A549 (cell line): ENCODE measurements around the gene CC2D1B. TPM values are rescaled to one million over a fixed set of nuclear protein-coding genes. Genes with fewer than 3 reads are reported as not detected.

ENCODE experiments used
- ATAC-seq, 2 experiments: fragments of 200-7000 bp in 1 of 2; fragments of >200 bp in 1 of 2; cut with Nextera tagmentation in 1 of 2; cut with Tn5 transposase in 1 of 2; 3 replicates each; pipeline versions ENCODE4 v1.8.0 to v1.9.1; 2018 to 2020; ENCODE audit warnings: mild to moderate bottlenecking in 1 of 2, moderate library complexity in 1 of 2
- CTCF ChIA-PET: fragments of 300-600 bp; sonication (Branson Sonifier 250); formaldehyde crosslinking; extraction: SDS; loops from one replicate; lab custom pipeline; 2021; ENCODE audit warnings: antibody characterized with exemption, inconsistent platforms; lab: Yijun Ruan, JAX
- POLR2A ChIA-PET: fragments of 350-600 bp; formaldehyde crosslinking; extraction: SDS; loops from one replicate; lab custom pipeline; 2021; ENCODE audit warnings: antibody characterized with exemption, inconsistent platforms; lab: Yijun Ruan, JAX
- DNase-seq, 2 experiments: peaks; one replicate each; pipeline versions ENCODE4 v3.0.0 to v3.0.0-alpha.2; 2011 to 2016; ENCODE audit warnings: low read depth in 1 of 2, low spot score in 1 of 2
- FAIRE-seq: peaks from 2 replicates; lab custom pipeline; 2011; peaks lifted over from hg19 to GRCh38; lab: Jason Lieb, UNC
- H3K27ac ChIP-seq, 2 experiments: fragments of >200 bp; sonication (Bioruptor Twin); formaldehyde crosslinking; 3 replicates each; pipeline ENCODE4 v1.5.1; 2016 to 2017
- H3K4me1 ChIP-seq: fragments of >200 bp; sonication (Bioruptor Twin); formaldehyde crosslinking; 3 replicates; pipeline ENCODE4 v1.6.1; 2016
- H3K4me2 ChIP-seq: fragments of >200 bp; sonication (Bioruptor Twin); formaldehyde crosslinking; 3 replicates; pipeline ENCODE4 v1.6.1; 2016
- H3K4me3 ChIP-seq: fragments of >200 bp; sonication (Bioruptor Twin); formaldehyde crosslinking; 3 replicates; pipeline ENCODE4 v1.5.1; 2016
- H3K9me3 ChIP-seq: fragments of >200 bp; sonication (Bioruptor Twin); formaldehyde crosslinking; 3 replicates; pipeline ENCODE4 v1.6.1; 2016
- BHLHE40 ChIP-seq: IDR thresholded peaks from 2 replicates; pipeline ENCODE4 v1.6.1; 2012; ENCODE audit warnings: low read depth, low read length, inconsistent platforms
- CBX2 ChIP-seq: fragments of 200-600 bp; sonication (generic); IDR thresholded peaks from 2 replicates; pipeline ENCODE4 v1.6.1; 2016; ENCODE audit warnings: low read depth, mild to moderate bottlenecking, borderline replicate concordance
- CBX8 ChIP-seq: fragments of 200-600 bp; sonication (generic); IDR thresholded peaks from 2 replicates; pipeline ENCODE4 v1.6.1; 2016
- CEBPB ChIP-seq, 2 experiments: fragments of >200 bp in 1 of 2; sonication (Bioruptor Twin) in 1 of 2; formaldehyde crosslinking in 1 of 2; IDR thresholded peaks; 2 replicates each; pipeline ENCODE4 v1.6.1; 2012 to 2016
- CHD4 ChIP-seq: fragments of 200-600 bp; sonication (generic); IDR thresholded peaks from 2 replicates; pipeline ENCODE4 v1.6.1; 2016; ENCODE audit warnings: antibody characterized with exemption, mild to moderate bottlenecking, borderline replicate concordance
- EHF ChIP-seq: fragments of 250-450 bp; sonication (Bioruptor Pico); IDR thresholded peaks from 2 replicates; pipeline ENCODE4 v1.5.0; 2020; ENCODE audit warnings: mild to moderate bottlenecking
- FOSB ChIP-seq: fragments of 250-450 bp; sonication (Bioruptor Pico); IDR thresholded peaks from 2 replicates; pipeline ENCODE4 v1.5.0; 2020; ENCODE audit warnings: mild to moderate bottlenecking, moderate library complexity
- FOXS1 ChIP-seq: fragments of 250-450 bp; sonication (Bioruptor Pico); IDR thresholded peaks from 2 replicates; pipeline ENCODE4 v1.5.0; 2020; ENCODE audit warnings: mild to moderate bottlenecking, moderate library complexity
- JUN ChIP-seq, 2 experiments: fragments of >200 bp; sonication (Bioruptor Twin); formaldehyde crosslinking; IDR thresholded peaks; 2 replicates in 1 of 2; 3 replicates in 1 of 2; pipeline ENCODE4 v1.6.1; 2016 to 2017
- MAZ ChIP-seq: fragments of 150-350 bp; IDR thresholded peaks from 2 replicates; pipeline ENCODE4 v1.6.1; 2014; ENCODE audit warnings: antibody characterized with exemption, low read depth, low read length, borderline replicate concordance
- NFE2L2 ChIP-seq: fragments of 150-350 bp; conservative IDR thresholded peaks from 2 replicates; pipeline ENCODE4 v1.6.1; 2014; ENCODE audit warnings: low read length
- RARB ChIP-seq: fragments of 250-450 bp; sonication (Bioruptor Pico); IDR thresholded peaks from 2 replicates; pipeline ENCODE4 v1.8.0; 2021; ENCODE audit warnings: mild to moderate bottlenecking, moderate library complexity
- RNF2 ChIP-seq: fragments of 200-600 bp; sonication (generic); IDR thresholded peaks from 2 replicates; pipeline ENCODE4 v1.6.1; 2016; ENCODE audit warnings: low read depth, mild to moderate bottlenecking, antibody characterized with exemption, moderate library complexity, borderline replicate concordance
- SREBF2 ChIP-seq: fragments of 450-650 bp; IDR thresholded peaks from 2 replicates; pipeline ENCODE4 v1.6.1; 2014; ENCODE audit warnings: mild to moderate bottlenecking, moderate library complexity
- TFCP2L1 ChIP-seq: fragments of 250-450 bp; sonication (Bioruptor Pico); IDR thresholded peaks from 2 replicates; pipeline ENCODE4 v1.5.0; 2021; ENCODE audit warnings: mild to moderate bottlenecking
- TP53 ChIP-seq: fragments of 250-450 bp; sonication (Bioruptor Pico); IDR thresholded peaks from 2 replicates; pipeline ENCODE4 v1.5.0; 2021; ENCODE audit warnings: mild to moderate bottlenecking, moderate library complexity
- WGBS: methylation state at CpG from one replicate; pipeline ENCODE4 v1.1.6; 2017; ENCODE audit errors: missing lambda C conversion rate; 5-methylcytosine and 5-hydroxymethylcytosine counted together
- polyA plus RNA-seq, 4 experiments: library from polyadenylated mRNA; depleted of rRNA in 3 of 4; stranded (reverse); fragments of >200 nt; fragmentation: RNase III in 1 of 4; extraction: RNeasy Plus Mini Kit Qiagen cat#74134 plus additional on column Dnase treatment in 1 of 4; gene quantifications; 2 replicates in 3 of 4; 3 replicates in 1 of 4; pipeline ENCODE4 v1.2.3, GENCODE V29; 2011 to 2017
- TF ChIP-seq, protein P1 (sequence below): fragments of 200-600 bp; sonication (generic); IDR thresholded peaks from 2 replicates; pipeline ENCODE4 v1.6.1; 2016; ENCODE audit warnings: antibody characterized with exemption, mild to moderate bottlenecking, moderate library complexity
- TF ChIP-seq, protein P2 (sequence below): IDR thresholded peaks from 2 replicates; pipeline ENCODE4 v1.6.1; 2012
- TF ChIP-seq, protein P3 (sequence below): fragments of 450-650 bp; IDR thresholded peaks from 2 replicates; pipeline ENCODE4 v1.6.1; 2014; ENCODE audit warnings: antibody characterized with exemption
- TF ChIP-seq, protein P4 (sequence below): fragments of 250-450 bp; sonication (Bioruptor Pico); IDR thresholded peaks from 2 replicates; pipeline ENCODE4 v1.5.0; 2020; ENCODE audit warnings: low read depth, mild to moderate bottlenecking, moderate library complexity
- TF ChIP-seq, protein P5 (sequence below): fragments of 150-350 bp; IDR thresholded peaks from 2 replicates; pipeline ENCODE4 v1.6.1; 2014; ENCODE audit warnings: low read depth, mild to moderate bottlenecking, low read length
- TF ChIP-seq, protein P6 (sequence below): fragments of 250-450 bp; sonication (Bioruptor Pico); IDR thresholded peaks from 2 replicates; pipeline ENCODE4 v1.5.0; 2021; ENCODE audit warnings: mild to moderate bottlenecking, moderate library complexity, borderline replicate concordance

Gene CC2D1B
- polyA plus RNA-seq, 2 of the 4 experiments (the other 2 are of a cell fraction) = 9.8 to 18.2 TPM

DNA sequence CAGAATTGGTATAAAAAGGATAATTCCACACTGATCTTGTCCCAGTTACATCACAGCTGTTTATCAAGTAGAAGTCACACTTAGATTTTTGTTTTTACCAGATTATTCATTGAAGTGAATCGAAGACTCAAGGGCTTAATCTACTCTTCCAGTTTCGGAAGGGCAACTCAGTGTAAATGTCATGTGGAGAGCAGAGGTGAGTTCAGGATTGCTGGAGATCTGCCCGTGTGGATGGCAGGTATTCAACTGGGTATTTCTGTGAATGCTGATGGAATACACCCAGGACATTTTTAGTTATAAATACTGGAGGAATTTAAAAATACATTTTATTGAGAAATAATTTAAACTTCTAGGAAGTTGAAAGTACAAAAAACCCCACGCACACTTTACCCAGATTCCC, 19.4 kb downstream of the CC2D1B start:
- Histone ChIP-seq H3K4me3 (no peak overlapping the region), H3K9me3 (no peaks in the 10 kb centered on the region), H3K4me2 (no peak overlapping the region)
- no peak for DNase-seq
- TF ChIP-seq NFE2L2 = no peak
- TF ChIP-seq, protein P1, sequence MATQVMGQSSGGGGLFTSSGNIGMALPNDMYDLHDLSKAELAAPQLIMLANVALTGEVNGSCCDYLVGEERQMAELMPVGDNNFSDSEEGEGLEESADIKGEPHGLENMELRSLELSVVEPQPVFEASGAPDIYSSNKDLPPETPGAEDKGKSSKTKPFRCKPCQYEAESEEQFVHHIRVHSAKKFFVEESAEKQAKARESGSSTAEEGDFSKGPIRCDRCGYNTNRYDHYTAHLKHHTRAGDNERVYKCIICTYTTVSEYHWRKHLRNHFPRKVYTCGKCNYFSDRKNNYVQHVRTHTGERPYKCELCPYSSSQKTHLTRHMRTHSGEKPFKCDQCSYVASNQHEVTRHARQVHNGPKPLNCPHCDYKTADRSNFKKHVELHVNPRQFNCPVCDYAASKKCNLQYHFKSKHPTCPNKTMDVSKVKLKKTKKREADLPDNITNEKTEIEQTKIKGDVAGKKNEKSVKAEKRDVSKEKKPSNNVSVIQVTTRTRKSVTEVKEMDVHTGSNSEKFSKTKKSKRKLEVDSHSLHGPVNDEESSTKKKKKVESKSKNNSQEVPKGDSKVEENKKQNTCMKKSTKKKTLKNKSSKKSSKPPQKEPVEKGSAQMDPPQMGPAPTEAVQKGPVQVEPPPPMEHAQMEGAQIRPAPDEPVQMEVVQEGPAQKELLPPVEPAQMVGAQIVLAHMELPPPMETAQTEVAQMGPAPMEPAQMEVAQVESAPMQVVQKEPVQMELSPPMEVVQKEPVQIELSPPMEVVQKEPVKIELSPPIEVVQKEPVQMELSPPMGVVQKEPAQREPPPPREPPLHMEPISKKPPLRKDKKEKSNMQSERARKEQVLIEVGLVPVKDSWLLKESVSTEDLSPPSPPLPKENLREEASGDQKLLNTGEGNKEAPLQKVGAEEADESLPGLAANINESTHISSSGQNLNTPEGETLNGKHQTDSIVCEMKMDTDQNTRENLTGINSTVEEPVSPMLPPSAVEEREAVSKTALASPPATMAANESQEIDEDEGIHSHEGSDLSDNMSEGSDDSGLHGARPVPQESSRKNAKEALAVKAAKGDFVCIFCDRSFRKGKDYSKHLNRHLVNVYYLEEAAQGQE = no peak
- TF ChIP-seq TFCP2L1 (CRISPR knock-in tag) = no peak
- TF ChIP-seq, protein P2, sequence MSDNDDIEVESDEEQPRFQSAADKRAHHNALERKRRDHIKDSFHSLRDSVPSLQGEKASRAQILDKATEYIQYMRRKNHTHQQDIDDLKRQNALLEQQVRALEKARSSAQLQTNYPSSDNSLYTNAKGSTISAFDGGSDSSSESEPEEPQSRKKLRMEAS = no peak
- TF ChIP-seq, protein P3, sequence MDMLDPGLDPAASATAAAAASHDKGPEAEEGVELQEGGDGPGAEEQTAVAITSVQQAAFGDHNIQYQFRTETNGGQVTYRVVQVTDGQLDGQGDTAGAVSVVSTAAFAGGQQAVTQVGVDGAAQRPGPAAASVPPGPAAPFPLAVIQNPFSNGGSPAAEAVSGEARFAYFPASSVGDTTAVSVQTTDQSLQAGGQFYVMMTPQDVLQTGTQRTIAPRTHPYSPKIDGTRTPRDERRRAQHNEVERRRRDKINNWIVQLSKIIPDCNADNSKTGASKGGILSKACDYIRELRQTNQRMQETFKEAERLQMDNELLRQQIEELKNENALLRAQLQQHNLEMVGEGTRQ = no peak
- no peak for TF ChIP-seq RARB
- TF ChIP-seq SREBF2 = no peak
- TF ChIP-seq, protein P4, sequence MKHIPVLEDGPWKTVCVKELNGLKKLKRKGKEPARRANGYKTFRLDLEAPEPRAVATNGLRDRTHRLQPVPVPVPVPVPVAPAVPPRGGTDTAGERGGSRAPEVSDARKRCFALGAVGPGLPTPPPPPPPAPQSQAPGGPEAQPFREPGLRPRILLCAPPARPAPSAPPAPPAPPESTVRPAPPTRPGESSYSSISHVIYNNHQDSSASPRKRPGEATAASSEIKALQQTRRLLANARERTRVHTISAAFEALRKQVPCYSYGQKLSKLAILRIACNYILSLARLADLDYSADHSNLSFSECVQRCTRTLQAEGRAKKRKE (CRISPR knock-in tag) = no peak
- no peak for TF ChIP-seq JUN (IDR thresholded peaks at IDR 0.05)
- TF ChIP-seq BHLHE40 = no peak
- TF ChIP-seq RNF2 = no peak
- no peak for TF ChIP-seq FOSB (CRISPR knock-in tag)
- TF ChIP-seq CEBPB (IDR thresholded peaks at IDR 0.05) = no peak
- TF ChIP-seq, protein P5, sequence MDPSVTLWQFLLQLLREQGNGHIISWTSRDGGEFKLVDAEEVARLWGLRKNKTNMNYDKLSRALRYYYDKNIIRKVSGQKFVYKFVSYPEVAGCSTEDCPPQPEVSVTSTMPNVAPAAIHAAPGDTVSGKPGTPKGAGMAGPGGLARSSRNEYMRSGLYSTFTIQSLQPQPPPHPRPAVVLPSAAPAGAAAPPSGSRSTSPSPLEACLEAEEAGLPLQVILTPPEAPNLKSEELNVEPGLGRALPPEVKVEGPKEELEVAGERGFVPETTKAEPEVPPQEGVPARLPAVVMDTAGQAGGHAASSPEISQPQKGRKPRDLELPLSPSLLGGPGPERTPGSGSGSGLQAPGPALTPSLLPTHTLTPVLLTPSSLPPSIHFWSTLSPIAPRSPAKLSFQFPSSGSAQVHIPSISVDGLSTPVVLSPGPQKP = no peak
- TF ChIP-seq, all 56 proteins: peak for 0
- ATAC-seq = no peak
- Histone ChIP-seq H3K27ac (no peak overlapping the region), H3K4me1 (peaks cover 9% of the 10 kb centered on the region; the same call in 2 of the 3 replicates)
- 91% methylated on average over 4 of the region's 4 CpGs for WGBS
- FAIRE-seq = no peak
- ChIA-PET POLR2A (no interaction called here), CTCF (no interaction called here)

DNA sequence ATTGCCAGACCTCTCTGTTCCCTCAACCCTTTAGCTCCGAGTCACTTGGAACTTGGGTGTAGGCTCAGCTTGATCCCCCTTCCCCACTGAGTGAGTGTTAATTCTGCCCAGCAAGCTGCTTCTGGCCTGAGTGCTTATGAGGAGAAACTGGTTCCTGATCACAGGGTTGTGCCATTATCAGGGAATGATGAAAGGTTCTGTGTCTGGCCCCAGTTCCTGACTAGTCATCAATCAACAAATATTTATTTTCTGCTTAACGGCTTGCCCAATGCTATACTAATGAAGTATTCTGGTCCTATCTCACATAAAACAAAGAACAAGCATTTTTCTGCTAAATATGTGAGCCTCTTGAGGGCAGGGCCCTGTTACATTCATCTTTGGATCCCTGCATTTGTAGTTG, 20.8 kb downstream of the CC2D1B start:
- ATAC-seq (no peak), DNase-seq (no peak), FAIRE-seq (no peak)
- Histone ChIP-seq H3K9me3 (no peaks in the 10 kb centered on the region), H3K4me1 (no peaks in the 10 kb centered on the region), H3K4me3 (no peak overlapping the region), H3K4me2 (no peak overlapping the region), H3K27ac (no peak overlapping the region)
- 100% methylated on average over 2 of the region's 2 CpGs for WGBS
- TF ChIP-seq, protein P3 = no peak
- TF ChIP-seq RARB = no peak
- TF ChIP-seq TP53 (CRISPR knock-in tag) = no peak
- TF ChIP-seq, protein P6, sequence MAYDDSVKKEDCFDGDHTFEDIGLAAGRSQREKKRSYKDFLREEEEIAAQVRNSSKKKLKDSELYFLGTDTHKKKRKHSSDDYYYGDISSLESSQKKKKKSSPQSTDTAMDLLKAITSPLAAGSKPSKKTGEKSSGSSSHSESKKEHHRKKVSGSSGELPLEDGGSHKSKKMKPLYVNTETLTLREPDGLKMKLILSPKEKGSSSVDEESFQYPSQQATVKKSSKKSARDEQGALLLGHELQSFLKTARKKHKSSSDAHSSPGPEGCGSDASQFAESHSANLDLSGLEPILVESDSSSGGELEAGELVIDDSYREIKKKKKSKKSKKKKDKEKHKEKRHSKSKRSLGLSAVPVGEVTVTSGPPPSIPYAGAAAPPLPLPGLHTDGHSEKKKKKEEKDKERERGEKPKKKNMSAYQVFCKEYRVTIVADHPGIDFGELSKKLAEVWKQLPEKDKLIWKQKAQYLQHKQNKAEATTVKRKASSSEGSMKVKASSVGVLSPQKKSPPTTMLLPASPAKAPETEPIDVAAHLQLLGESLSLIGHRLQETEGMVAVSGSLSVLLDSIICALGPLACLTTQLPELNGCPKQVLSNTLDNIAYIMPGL (CRISPR knock-in tag) = no peak
- TF ChIP-seq CHD4 = no peak
- no peak for TF ChIP-seq CBX2
- no peak for TF ChIP-seq CBX8
- no peak for TF ChIP-seq EHF (CRISPR knock-in tag)
- TF ChIP-seq MAZ = no peak
- no peak for TF ChIP-seq FOXS1
- ChIA-PET POLR2A (interaction anchor here (0.6 kb wide), 1 partner anchor 59 kb away, joined by 3 read pairs; the partner anchor contains the start of genes ORC1 and PRPF38A), CTCF (interaction anchor here (1.1 to 1.3 kb wide), 2 partner anchors 15 to 22 kb away, joined by 3 read pairs; no protein-coding TSS in a partner anchor)
